Activated CD4-positive, alpha-beta T cell treated with anti-CD3 and anti-CD28 coated beads, Interleukin-2, Interleukin-4, amounts not matched to agents 100 ng/mL and 50 ng/mL, durations not matched to agents 16 hours and 8 hours (primary cell): Measurements from ENCODE around the gene CAMTA1.

Source experiments
- DNase-seq: peaks from one replicate; pipeline ENCODE4 v3.0.0-alpha.2; 2020; ENCODE audit warnings: low spot score

CAMTA1 gene

GRCh38 chr1:7616076-7616832 lies 831.0 kb downstream of the CAMTA1 start:
- DNase-seq = no peak

GRCh38 chr1:7616953-7617352 lies 831.7 kb downstream of the CAMTA1 start:
- no peak for DNase-seq

GRCh38 chr1:7617826-7618225 lies 832.6 kb downstream of the CAMTA1 start:
- DNase-seq = no peak

GRCh38 chr1:7620196-7620595 lies 834.9 kb downstream of the CAMTA1 start:
- no peak for DNase-seq

- DNase-seq = no peak
These were observed 836.3 kb downstream of the CAMTA1 start for GRCh38 chr1:7621334-7622219.

- no peak for DNase-seq
These were observed 838.6 kb downstream of the CAMTA1 start for GRCh38 chr1:7623842-7624241.

GRCh38 chr1:7624791-7625355 lies 839.6 kb downstream of the CAMTA1 start:
- no peak for DNase-seq

- no peak for DNase-seq
These were observed 840.1 kb downstream of the CAMTA1 start for GRCh38 chr1:7625401-7625800.

- no peak for DNase-seq
These were observed 843.0 kb downstream of the CAMTA1 start for GRCh38 chr1:7628273-7628672.

- DNase-seq = no peak
These were observed 843.8 kb downstream of the CAMTA1 start for GRCh38 chr1:7629011-7629410.

- DNase-seq = no peak
These were observed 844.4 kb downstream of the CAMTA1 start for GRCh38 chr1:7629465-7630195.

GRCh38 chr1:7630378-7630777 lies 845.1 kb downstream of the CAMTA1 start:
- DNase-seq = no peak

DNA sequence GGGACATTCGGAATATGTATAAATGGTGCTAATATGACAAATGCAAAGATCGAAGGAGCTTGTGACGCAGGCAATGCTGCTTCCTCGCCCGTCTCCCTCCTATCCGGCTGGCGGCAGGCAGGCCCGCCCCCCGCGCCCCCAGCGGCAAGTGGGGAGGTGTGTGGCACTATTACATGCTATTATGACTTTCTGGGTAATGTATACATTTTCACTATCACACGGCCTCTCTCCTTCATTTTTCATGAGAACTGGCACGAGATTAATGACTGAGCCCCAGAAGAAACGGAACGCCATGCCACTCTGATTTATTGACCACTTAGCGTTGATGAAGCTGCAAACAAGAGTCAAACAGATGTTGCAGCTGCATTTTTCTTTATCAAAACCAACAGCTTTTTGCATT lies 846.9 kb downstream of the CAMTA1 start:
- no peak for DNase-seq

DNA sequence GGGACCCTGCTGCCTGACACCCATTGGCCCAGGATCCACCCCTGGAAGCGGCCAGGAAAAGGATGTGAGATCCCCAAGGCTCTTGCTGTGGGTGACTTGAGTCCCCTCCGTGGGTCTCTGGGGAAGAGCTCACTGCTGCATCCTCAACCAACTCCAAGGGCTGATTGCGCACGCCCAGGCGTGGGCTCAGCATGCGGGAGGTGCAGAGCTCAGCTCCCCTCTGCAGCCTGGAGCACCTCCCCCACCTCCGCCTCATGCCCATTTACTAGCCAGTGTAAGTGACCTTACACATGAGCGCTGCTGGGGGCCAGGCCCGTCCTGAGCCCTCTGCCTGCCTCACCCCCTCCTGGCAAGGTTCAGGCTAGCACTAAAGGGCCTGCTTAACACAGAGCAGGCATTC lies 847.4 kb downstream of the CAMTA1 start:
- no peak for DNase-seq

GRCh38 chr1:7633506-7634245 lies 848.4 kb downstream of the CAMTA1 start:
- DNase-seq = no peak

DNA sequence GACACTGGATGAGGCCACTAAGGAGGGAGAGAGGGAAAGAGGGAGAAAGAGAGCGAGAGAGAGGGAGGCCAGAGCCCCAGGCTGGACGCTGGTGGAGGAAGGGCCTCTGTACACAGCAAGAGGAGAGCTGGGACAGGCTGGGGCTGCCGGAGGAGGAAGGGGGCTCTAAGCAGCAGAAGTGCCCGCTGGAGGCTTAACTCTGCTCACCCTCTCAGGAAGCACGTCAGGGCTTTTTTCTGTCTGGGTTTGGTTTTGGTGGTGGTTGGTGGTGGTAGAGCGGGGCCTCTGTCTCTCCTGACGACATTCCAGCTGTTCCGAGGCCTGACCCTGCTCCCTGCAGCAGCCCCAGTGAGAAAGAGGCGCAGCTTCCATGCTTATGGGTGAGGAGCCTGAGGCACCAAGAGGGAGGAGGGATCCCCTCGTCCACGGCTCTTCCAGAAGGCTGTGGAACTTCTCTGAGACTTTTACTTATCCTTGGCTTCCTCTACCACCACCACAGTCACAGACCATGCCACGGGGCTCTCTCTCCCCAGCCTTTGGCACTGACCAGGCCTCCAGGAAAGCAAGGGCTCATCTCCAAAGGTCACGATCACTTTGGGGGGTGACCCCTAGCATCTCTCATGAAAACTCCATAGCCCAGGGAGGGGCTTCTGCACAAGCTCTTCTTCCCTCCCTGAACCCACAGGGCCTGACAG lies 849.4 kb downstream of the CAMTA1 start:
- no peak for DNase-seq

DNA sequence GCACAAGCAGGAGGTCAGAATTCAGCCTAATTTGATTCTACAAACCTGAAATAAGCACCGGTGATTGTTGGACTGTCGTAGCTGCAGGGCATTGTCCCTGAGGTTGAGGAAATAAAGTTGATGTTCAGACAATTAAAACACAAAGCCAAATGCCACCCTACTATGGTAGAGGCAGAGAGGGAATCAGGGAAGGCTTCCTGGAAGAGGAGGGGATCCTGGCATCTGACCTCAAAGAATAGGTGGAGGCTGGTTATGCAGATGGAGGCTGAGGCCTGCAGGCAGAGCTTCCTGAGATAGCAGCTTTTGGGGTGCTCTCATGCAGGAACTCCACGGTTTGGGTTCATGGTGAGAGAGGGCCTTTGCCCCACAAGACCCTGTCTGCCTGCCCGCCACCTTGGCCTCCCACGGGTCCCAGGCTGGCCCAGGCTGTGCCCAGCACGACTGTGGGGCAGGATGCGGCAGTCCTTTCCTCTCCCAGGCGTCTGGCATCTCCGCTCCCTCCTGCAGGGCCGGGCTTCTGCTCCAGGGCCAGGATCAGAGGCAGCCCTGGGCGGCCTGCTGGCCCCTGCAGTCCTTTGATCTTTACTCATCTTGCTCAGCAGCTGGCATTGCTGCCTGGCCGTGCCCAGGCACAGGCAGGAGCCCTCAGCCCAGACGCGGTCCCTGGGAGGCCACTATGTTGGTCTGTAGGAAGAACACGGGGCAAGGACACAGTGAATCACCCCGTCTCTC lies 851.7 kb downstream of the CAMTA1 start:
- DNase-seq = no peak

- no peak for DNase-seq
These were observed 852.8 kb downstream of the CAMTA1 start for GRCh38 chr1:7638078-7638477.

DNA sequence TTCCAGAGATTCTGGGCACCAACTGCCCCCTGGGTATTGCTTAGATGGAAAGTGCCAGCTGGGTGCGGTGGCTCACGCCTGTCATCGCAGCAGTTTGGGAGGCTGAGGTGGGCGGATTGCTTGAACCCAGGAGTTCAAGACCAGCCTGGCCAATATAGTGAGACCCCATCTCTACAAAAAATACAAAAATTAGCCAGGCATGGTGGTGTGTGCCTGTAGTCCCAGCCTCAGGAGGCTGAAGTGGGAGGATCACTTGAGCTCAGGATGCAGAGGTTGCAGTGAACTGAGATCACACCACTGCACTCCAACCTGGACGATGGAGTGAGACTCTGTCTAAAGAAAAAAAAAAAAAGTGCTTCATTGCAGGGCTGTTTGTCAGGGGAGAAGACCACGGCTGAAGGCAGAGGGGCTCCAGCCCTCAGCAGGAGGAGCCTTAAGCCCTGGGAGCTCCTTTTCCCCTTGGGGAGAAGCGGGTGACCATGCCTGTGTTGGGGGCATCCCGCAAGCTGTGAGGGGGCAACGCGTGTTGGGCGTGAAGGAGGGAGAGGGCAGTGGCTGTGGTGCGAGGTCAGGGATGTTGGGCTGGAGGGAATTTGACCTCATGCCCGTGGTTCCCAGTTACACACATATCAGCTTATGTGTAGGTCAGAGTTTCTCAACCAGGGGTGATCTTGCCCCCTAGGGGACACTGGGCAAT lies 854.3 kb downstream of the CAMTA1 start:
- DNase-seq = no peak

GRCh38 chr1:7640350-7640749 lies 855.1 kb downstream of the CAMTA1 start:
- no peak for DNase-seq
